Hepatocyte (in vitro differentiated cells): ENCODE data around the gene HHATL.

Experiments used
- CTCF ChIP-seq: fragments of 200-600 bp; sonication (generic); IDR thresholded peaks from 2 replicates; pipeline ENCODE4 v1.5.1; 2016; ENCODE audit warnings: antibody characterized with exemption, mild to moderate bottlenecking; ENCODE audit not compliant: poor library complexity
- EZH2 ChIP-seq: fragments of 200-600 bp; sonication (generic); IDR thresholded peaks from 2 replicates; pipeline ENCODE4 v1.6.1; 2016; ENCODE audit warnings: antibody characterized with exemption, mild to moderate bottlenecking, borderline replicate concordance

- no peak for TF ChIP-seq CTCF
- no peak for TF ChIP-seq EZH2
These were observed 540 bp upstream of the HHATL start for GRCh38 chr3:42702982-42703694.
